Neural crest cell (in vitro differentiated cells): ENCODE measurements around the gene HOXC6. TPM values are rescaled to one million over a fixed set of nuclear protein-coding genes. Genes with fewer than 3 reads are reported as not detected.

Experiments used
- DNase-seq: peaks from one replicate; pipeline ENCODE4 v3.0.0; 2021; ENCODE audit warnings: low read depth, mixed read lengths, low spot score
- H3K27ac Mint-ChIP-seq: one replicate; pipeline ENCODE4 v1.8.0; 2021; ENCODE audit warnings: mild to moderate bottlenecking, mixed read lengths; ENCODE audit not compliant: unreplicated experiment
- H3K27me3 Mint-ChIP-seq: 2 replicates; pipeline ENCODE4 v1.8.0; 2021; ENCODE audit warnings: low read depth, mild to moderate bottlenecking, mixed read lengths
- H3K36me3 Mint-ChIP-seq: 2 replicates; pipeline ENCODE4 v1.8.0; 2021; ENCODE audit warnings: low read depth, mild to moderate bottlenecking, mixed read lengths
- H3K4me1 Mint-ChIP-seq: 2 replicates; pipeline ENCODE4 v1.8.0; 2021; ENCODE audit warnings: mixed read lengths
- H3K4me3 Mint-ChIP-seq: one replicate; pipeline ENCODE4 v1.8.0; 2021; ENCODE audit warnings: mild to moderate bottlenecking, mixed read lengths
- H3K9me3 Mint-ChIP-seq: 2 replicates; pipeline ENCODE4 v1.8.0; 2021; ENCODE audit warnings: mixed read lengths
- CTCF ChIP-seq: fragments of 200-600 bp; sonication (generic); conservative IDR thresholded peaks from 2 replicates; pipeline ENCODE4 v1.5.0; 2021; ENCODE audit warnings: antibody characterized with exemption, mild to moderate bottlenecking
- total RNA-seq: library from RNA; stranded (reverse); gene quantifications from 2 replicates; pipeline ENCODE4 v1.2.1, GENCODE V29; 2021

Gene HOXC6
- total RNA-seq, 1 donor from 2014 or later: 11.0 TPM

- Mint-ChIP-seq H3K4me3 (peak overlapping the region; percentile 49), H3K9me3 (no peaks in the 10 kb centered on the region), H3K4me1 (peaks cover 4% of the 10 kb centered on the region), H3K27ac (peak overlapping the region; percentile 89), H3K36me3 (peaks cover 6% of the 10 kb centered on the region), H3K27me3 (peaks cover 97% of the 10 kb centered on the region)
- DNase-seq: no peak
- no peak for TF ChIP-seq CTCF
Measured at GRCh38 chr12:54030889-54031471, 2.7 kb downstream of the HOXC6 start.

- no peaks in the 10 kb centered on the region for H3K9me3 Mint-ChIP-seq
- TF ChIP-seq CTCF: no peak
- H3K4me1 Mint-ChIP-seq: peaks cover 4% of the 10 kb centered on the region
- peaks cover 97% of the 10 kb centered on the region for H3K27me3 Mint-ChIP-seq
- no peak for DNase-seq
- H3K27ac Mint-ChIP-seq: peak overlapping the region; percentile 89
- H3K36me3 Mint-ChIP-seq: peaks cover 6% of the 10 kb centered on the region
- peak overlapping the region; percentile 88 for H3K4me3 Mint-ChIP-seq
Measured at GRCh38 chr12:54031480-54031879, 3.2 kb downstream of the HOXC6 start.

GRCh38 chr12:54032086-54032619, 3.9 kb downstream of the HOXC6 start:
- Mint-ChIP-seq H3K4me3 (peak overlapping the region; percentile 88), H3K9me3 (no peaks in the 10 kb centered on the region), H3K27ac (no peak overlapping the region), H3K36me3 (peaks cover 6% of the 10 kb centered on the region), H3K27me3 (peaks cover 97% of the 10 kb centered on the region), H3K4me1 (peaks cover 4% of the 10 kb centered on the region)
- DNase-seq: no peak
- TF ChIP-seq CTCF: no peak

DNA sequence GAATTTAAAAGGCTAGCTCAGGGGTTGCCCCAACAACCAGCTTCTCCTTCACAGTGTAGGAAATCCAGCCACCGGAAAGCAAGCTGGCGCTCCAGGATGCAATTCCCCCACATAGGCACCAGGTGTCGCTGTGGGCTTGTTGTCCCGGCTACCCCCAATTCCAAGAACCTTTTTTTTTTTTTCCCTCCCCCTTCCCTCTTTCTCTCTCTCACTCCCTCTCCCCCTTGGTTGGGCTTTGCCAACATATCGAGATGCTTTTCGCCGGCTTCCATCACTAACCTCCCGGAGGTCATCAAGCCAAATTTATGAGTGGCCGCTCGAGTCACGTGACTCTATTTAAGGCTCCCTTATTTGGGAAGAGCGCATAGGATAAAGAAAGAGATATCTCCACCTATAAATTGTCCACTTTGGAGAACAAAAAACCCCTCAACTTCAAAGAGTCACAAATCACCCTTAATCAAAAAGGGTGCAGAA, 4.4 kb downstream of the HOXC6 start, which contains the start of gene HOXC5:
HOXC5 (plus strand) TSS at position 424 of the 474 bp plus-strand sequence. CDS start 73 bp downstream, outside the sequence.
- no peaks in the 10 kb centered on the region for H3K9me3 Mint-ChIP-seq
- H3K27ac Mint-ChIP-seq: peak within 1 kb of the TSS; percentile 73
- H3K4me1 Mint-ChIP-seq: no peaks in the 10 kb centered on the region

More for the DNA sequence above, 4.4 kb downstream of the HOXC6 start, which contains the start of gene HOXC5:
- Mint-ChIP-seq H3K4me3 (peak within 1 kb of the TSS; percentile 88), H3K27me3 (peaks cover 97% of the 10 kb centered on the region), H3K36me3 (peaks cover 6% of the 10 kb centered on the region)
- DNase-seq: peak; percentile 81
- TF ChIP-seq CTCF: peak; percentile 97
